Measurements from ENCODE around the gene ZNF385D.

Gene ZNF385D

GRCh38 chr3:21613372-21614070 lies 137.5 kb downstream of the ZNF385D start:
- no peak for DNase-seq (ENCODE audit: low read depth, low spot score)

DNA sequence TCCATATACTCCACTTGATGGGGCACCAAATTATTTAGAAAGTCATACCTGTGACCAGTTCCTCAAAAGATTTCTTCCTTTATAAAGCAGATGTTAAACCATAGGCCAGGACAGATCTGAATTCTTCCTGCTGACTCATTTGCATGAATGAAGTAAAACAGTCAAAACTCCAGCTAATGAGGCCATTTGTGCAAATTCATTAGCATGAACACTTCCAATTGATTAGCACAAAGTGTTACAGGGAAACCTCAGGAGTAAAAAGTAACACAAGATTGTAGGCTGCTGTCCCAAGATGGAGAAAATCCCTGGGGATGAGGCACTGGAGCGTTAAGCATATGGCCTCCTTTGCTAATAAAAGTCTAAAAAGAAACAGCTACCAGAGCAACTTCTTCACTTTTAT lies 149.8 kb downstream of the ZNF385D start:
- DNase-seq (ENCODE audit: low read depth, low spot score) = no peak

GRCh38 chr3:21599890-21600289 lies 151.1 kb downstream of the ZNF385D start:
- DNase-seq (ENCODE audit: low read depth, low spot score) = peak; percentile 20

GRCh38 chr3:21592828-21593227 lies 158.2 kb downstream of the ZNF385D start:
- DNase-seq (ENCODE audit: low read depth, low spot score) = no peak

GRCh38 chr3:21587894-21588293 lies 163.1 kb downstream of the ZNF385D start:
- DNase-seq (ENCODE audit: low read depth, low spot score) = no peak

DNA sequence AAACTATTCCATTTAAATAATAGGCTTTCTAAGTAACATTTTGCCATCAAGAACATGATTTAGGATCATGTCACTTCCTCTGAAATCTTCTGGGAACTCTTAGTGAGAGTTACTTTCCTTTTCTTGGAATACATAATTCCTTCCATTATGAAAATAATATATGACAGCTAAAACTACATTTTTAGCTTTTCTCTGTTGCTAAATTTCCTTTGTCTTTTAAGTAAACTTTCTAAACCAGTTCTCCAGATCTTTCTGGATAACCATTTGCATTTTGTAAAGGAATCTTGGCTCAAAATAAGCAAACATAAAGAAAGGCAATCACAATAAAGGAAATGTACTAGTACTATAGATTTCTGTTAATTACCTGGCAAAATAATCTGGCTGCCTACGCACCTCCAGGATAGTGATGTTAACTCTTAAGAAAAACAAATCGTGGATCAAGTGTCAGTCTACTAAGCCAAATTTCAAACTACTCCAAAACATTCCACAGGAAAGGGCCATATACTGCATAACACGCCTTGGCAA lies 165.7 kb downstream of the ZNF385D start:
- no peak for DNase-seq (ENCODE audit: low read depth, low spot score)

- DNase-seq (ENCODE audit: low read depth, low spot score) = no peak
These were observed 177.7 kb downstream of the ZNF385D start for GRCh38 chr3:21573291-21573690.

GRCh38 chr3:21564531-21564930 lies 186.5 kb downstream of the ZNF385D start:
- DNase-seq (ENCODE audit: low read depth, low spot score) = no peak

- no peak for DNase-seq (ENCODE audit: low read depth, low spot score)
These were observed 188.8 kb downstream of the ZNF385D start for GRCh38 chr3:21562243-21562642.

- DNase-seq (ENCODE audit: low read depth, low spot score) = no peak
These were observed 189.5 kb downstream of the ZNF385D start for GRCh38 chr3:21561472-21561871.

- DNase-seq (ENCODE audit: low read depth, low spot score) = peak; percentile 3
These were observed 200.0 kb downstream of the ZNF385D start for GRCh38 chr3:21551019-21551418.

DNA sequence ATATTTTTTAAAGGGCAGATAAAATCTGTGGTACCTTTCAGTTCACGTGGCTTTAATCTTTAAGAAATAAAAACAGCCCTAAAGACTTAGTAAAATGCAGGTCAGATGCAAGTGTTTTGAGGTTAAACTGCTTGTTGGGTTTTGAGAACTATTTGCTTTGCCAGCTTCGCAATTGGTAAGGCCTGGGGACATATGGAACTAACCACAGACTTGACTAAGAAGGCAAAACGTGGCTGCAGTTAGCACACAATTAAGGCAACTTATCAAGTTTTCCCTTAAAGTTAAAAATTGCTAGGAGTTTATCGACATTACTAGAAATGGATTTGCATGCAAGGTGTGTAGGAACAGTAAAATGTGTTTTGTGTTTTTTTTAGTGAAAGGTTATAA lies 206.9 kb downstream of the ZNF385D start:
- DNase-seq (ENCODE audit: low read depth, low spot score) = peak; percentile 59

DNA sequence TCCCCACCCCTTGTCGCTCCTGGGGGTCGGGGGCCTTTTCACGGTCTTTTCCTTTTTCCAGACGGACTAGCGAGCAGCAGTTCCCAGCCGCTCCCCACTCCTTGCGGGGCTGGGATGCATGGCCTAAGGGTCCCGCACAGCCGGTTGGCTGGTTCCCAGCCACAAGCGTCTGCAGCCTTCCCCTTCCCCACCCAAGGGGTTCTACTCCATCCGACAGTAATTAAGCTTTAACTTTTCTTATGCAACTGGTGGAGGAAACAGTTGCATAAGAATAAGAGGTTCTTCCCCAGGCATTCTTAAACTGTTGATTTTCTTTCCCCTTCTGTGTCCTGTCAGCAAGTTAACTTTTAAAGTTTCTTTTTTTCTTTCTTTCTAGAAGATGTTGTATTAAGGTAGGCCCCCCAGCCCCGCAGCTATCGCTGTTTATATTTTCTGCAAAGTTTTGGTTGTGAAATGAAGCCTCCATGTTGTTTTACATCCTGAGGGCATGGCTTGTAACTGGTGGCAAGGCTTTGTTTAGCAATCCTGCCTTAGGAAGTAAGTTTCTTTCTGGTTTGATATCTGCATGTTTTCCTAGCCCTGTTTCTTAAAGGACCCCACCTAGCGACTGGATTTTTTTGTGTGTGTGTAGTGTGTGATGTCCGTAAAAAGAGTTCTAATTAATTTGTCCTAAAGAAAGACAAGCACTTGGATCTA lies 207.5 kb downstream of the ZNF385D start:
- DNase-seq (ENCODE audit: low read depth, low spot score) = peak; percentile 83

GRCh38 chr3:21542656-21543379 lies 208.2 kb downstream of the ZNF385D start:
- peak; percentile 65 for DNase-seq (ENCODE audit: low read depth, low spot score)

DNA sequence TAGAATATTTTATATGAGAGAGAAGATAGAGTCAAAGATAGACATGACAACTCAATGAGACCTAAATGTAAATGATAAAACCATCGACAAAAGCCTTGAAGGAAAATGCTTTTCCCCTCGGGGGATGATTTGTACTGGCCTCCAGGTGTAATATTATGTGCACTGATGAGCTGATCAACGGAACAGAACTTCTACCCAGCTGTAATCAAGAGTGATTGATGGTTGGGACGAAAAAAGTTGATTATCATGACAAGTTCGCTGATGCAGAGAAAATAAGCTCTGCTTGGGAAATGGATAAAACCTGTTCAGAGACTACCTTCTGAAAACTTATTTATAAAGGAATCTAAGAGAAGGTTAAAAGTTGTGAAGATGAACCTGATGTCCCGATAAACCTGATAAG lies 210.7 kb downstream of the ZNF385D start:
- DNase-seq (ENCODE audit: low read depth, low spot score) = no peak

DNA sequence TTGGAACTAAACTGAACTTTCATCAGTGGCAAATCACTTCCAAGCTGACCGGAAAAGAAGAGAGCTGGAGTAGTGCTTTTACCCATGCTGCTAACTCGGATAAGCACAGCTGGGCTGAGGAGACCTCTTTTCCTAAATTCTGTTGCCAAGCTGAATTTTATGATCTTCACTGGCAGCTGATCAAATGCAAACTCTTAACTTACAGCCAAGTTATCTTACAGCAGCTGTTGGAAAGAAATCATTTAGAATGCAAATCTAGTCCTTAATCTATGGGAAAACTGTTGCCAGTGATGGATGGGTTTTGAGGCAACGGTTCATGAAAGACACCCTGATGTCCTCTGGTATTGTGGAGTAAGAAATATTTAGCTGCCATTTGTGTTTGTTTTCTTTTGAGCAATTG lies 216.5 kb downstream of the ZNF385D start:
- no peak for DNase-seq (ENCODE audit: low read depth, low spot score)

- no peak for DNase-seq (ENCODE audit: low read depth, low spot score)
These were observed 218.0 kb downstream of the ZNF385D start for GRCh38 chr3:21533002-21533401.

- DNase-seq (ENCODE audit: low read depth, low spot score) = no peak
These were observed 219.1 kb downstream of the ZNF385D start for GRCh38 chr3:21531909-21532308.

DNA sequence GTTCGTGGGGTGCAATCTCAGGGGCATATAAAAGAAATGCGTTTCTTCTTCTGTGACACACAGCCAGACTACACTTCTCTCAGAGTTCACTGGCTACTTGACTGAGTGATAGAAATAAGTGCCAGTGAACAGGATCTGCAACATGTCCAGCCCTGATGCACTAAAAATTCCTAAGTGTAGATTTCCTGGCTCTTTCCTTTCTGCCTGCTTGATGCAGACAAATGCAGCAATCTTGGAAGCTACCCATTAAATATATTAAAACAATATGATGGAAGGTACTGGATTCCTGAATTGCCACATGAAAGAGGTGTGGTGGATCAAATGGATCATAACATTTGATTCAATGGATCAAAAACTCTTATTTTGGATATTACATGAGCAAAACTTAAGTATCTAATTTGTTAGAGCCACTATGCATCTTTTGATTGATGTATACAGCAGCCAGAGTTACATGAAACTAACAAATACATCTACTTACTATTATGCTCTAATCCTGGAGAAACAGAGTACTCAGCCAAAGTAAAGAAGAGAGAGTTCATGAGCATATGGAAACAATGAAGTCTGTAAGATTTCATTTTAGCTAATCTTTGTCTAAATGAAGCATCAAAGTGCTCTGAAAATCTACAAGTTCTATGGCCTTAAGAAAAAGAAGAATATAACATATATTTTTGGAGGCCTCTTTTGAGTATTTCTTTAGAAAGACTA lies 222.6 kb downstream of the ZNF385D start:
- no peak for DNase-seq (ENCODE audit: low read depth, low spot score)

DNA sequence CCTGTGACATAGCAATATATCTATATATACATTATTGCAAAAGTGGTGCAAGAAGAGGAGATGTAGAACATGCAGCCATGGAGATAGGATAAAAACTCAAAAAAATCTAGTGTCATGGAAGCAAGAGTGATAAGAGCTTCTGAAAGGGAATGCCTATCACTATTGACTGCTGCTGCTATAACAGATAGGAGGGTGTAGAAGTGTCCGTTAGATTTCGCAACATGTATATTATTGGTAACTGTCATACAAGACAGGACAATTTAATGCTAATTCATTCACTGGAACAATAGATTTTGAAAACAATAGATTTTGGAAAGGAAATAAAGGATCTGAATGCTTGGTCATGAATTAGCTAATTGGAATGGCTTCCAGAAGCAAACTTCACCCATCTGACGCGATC lies 224.5 kb downstream of the ZNF385D start:
- no peak for DNase-seq (ENCODE audit: low read depth, low spot score)

- no peak for DNase-seq (ENCODE audit: low read depth, low spot score)
These were observed 226.9 kb downstream of the ZNF385D start for GRCh38 chr3:21524133-21524532.
